PC-9 (cell line): Measurements from ENCODE around the gene DYSF. TPM values are rescaled to one million over a fixed set of nuclear protein-coding genes. Genes with fewer than 3 reads are reported as not detected.

Experiments
- BruUV-seq: library from RNA; stranded (reverse); fragments of 400-500 nt; replicated peaks from 2 replicates; lab custom pipeline; 2021; lab: Mats Ljungman, UMichigan
- CTCF ChIA-PET: fragments of 300-600 bp; sonication (Branson Sonifier 250); formaldehyde crosslinking; loops from one replicate; lab custom pipeline; 2022; ENCODE audit warnings: antibody characterized with exemption; lab: Charles Lee
- POLR2A ChIA-PET: fragments of 300-600 bp; sonication (Branson Sonifier 250); formaldehyde crosslinking; loops from one replicate; lab custom pipeline; 2022; ENCODE audit warnings: antibody characterized with exemption; ENCODE audit not compliant: unreplicated experiment; lab: Charles Lee
- DNase-seq, 2 experiments: peaks; one replicate each; pipeline versions ENCODE4 v3.0.0 to v3.0.0-alpha.2; 2015 to 2022; ENCODE audit warnings: mixed read lengths in 1 of 2
- H2AFZ ChIP-seq: fragments of 200-600 bp; sonication (generic); 2 replicates; pipeline ENCODE4 v1.8.1; 2017; ENCODE audit warnings: antibody characterized with exemption
- H3F3A ChIP-seq: fragments of 200-600 bp; sonication (generic); 2 replicates; pipeline ENCODE4 v1.8.1; 2017; ENCODE audit warnings: antibody characterized with exemption, mild to moderate bottlenecking, low read depth; ENCODE audit not compliant: insufficient read depth
- H3K27ac ChIP-seq: fragments of 200-600 bp; sonication (generic); 2 replicates; pipeline ENCODE4 v1.6.1; 2016; ENCODE audit warnings: mixed run types
- H3K27me3 ChIP-seq: fragments of 200-600 bp; sonication (generic); 2 replicates; pipeline ENCODE4 v1.6.1; 2016; ENCODE audit warnings: low read depth, mixed run types; ENCODE audit not compliant: insufficient read depth
- H3K36me3 ChIP-seq: fragments of 200-600 bp; sonication (generic); 2 replicates; pipeline ENCODE4 v1.6.1; 2016; ENCODE audit warnings: low read depth, mixed run types
- H3K4me1 ChIP-seq: fragments of 200-600 bp; sonication (generic); replicated peaks from 2 replicates; pipeline ENCODE4 v1.6.1; 2016; ENCODE audit warnings: mixed run types; ENCODE audit not compliant: insufficient read depth
- H3K4me2 ChIP-seq: fragments of 200-600 bp; sonication (generic); 2 replicates; pipeline ENCODE4 v1.6.1; 2017; ENCODE audit warnings: mixed run types
- H3K4me3 ChIP-seq: fragments of 200-600 bp; sonication (generic); 2 replicates; pipeline ENCODE4 v1.6.1; 2016; ENCODE audit warnings: mixed run types
- H3K79me2 ChIP-seq: fragments of 200-600 bp; sonication (generic); 2 replicates; pipeline ENCODE4 v1.6.1; 2017; ENCODE audit warnings: low read depth, mixed run types
- H3K9me2 ChIP-seq: fragments of 200-600 bp; sonication (generic); 2 replicates; pipeline ENCODE4 v1.8.1; 2017; ENCODE audit warnings: mild to moderate bottlenecking; ENCODE audit not compliant: insufficient read depth
- H3K9me3 ChIP-seq: fragments of 200-600 bp; sonication (generic); 2 replicates; pipeline ENCODE4 v1.8.1; 2016; ENCODE audit warnings: low read depth; ENCODE audit not compliant: insufficient read depth
- H4K20me1 ChIP-seq: fragments of 200-600 bp; sonication (generic); 2 replicates; pipeline ENCODE4 v1.8.1; 2017; ENCODE audit not compliant: insufficient read depth
- EZH2 ChIP-seq: fragments of 200-600 bp; sonication (generic); IDR thresholded peaks from 2 replicates; pipeline ENCODE4 v1.8.0; 2017; ENCODE audit warnings: antibody characterized with exemption, low read depth
- intact Hi-C: fragments of 100-400 bp; cut with micrococcal nuclease; formaldehyde crosslinking; loops from one replicate; pipeline ENCODE4 v1.10.0; 2022; ENCODE audit not compliant: unreplicated experiment
- total RNA-seq: library from RNA; stranded (reverse); gene quantifications from 2 replicates; pipeline ENCODE4 v1.2.3, GENCODE V29; 2021
- TF ChIP-seq, protein P1 (sequence below): fragments of 200-600 bp; sonication (generic); conservative IDR thresholded peaks from 2 replicates; pipeline ENCODE4 v1.6.1; 2017; ENCODE audit warnings: mixed run types, antibody characterized with exemption, mild to moderate bottlenecking, moderate library complexity

DYSF gene
- total RNA-seq, 1 experiment from 2014 or later, result 12.2 TPM

DNA sequence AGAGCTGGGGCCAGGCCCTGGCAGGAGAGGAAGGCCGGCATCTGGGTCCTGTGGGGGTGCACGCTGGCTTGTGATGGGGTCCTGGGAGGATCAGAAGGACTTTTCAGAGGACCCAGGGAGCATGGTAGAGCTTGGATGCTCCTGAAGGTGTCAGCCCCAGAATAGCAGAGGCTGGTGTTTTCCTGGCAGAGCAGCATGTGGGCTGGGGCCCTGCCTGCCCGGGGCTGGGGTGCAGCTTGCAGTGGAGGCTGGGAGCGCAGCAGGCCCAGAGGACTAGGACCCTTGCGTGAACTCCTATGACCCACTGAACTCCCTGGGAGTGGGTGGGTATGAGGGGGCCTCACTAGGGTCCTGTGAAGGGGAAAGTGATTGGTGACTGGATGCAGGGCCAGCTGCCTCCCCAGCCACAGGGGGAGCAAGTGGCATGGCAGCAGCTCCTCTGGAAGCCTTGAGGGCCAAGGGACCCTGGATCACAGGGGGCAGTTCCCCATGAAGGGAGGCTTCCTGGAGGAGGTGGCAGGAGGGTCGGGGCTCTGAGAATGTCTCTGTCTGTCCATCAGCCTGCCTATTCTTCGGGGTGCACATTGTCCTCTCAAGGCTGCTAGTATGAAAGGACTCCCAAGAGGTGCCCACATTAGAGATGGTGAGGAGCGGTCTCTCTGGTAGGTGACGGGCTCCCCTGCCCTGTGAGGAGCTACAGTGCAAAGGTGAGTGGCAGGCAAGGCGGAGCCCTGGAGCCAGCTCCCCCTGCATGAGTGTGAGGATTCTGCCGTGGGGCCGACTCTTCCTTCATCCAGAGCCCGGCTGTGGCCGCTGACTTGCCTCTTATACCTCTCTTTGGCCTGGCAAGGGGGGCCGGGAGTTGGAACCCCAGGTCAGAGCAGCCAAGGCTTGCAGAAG lies 249.0 kb downstream of the DYSF start:
- H3K27ac ChIP-seq, result no peak overlapping the region
- intact Hi-C loops, result no loop called here
- no TSS peak for BruUV-seq

DNA sequence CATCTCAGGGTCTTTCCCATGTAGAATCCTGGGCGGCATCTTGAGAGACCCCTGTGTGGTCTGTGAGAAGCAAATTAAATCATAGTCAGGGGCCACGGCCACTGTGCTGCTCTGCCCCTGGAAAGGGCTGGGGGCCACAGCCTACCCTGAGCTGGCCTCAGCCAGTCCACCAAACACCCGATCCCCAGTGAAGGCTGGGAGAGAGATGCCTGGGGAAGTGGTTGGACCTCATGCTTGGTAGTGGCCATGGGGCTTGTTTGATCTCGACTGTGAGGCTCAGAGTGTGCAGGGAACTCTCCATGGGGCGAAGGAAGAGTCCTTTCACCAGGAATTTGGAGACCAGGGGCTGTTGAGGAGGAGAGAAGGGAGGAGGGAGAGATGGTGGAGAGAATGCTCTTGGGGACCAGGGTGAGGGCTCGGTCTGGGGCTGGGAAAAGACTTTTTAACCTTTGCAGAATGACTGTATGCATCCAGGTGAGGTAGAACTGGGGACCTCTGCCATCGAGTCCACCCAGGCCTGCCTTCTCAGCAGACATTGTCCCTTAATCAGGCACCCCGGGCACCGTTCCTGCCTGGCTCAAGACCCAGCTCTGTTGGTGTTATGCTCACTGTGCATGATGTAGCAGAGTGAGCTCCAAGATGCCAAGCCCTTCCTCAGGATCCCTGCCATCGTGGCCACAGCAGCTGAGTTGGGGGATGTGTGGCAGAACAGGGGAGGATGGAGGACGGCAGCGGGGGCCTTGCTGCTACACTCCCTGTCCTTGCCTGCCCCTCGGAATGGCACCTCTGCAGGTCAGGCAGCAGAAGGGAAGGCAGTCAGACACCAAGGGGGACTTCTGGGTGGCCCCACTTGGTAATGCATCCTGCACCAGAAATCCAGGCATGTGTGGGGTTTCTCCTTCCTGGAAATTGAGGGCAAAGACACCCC lies 249.9 kb downstream of the DYSF start:
- Histone ChIP-seq H3K4me3 (no peak overlapping the region), H3F3A (no peaks in the 10 kb centered on the region), H3K4me1 (no peaks in the 10 kb centered on the region), H3K9me2 (no peaks in the 10 kb centered on the region), H3K79me2 (no peaks in the 10 kb centered on the region), H3K9me3 (no peaks in the 10 kb centered on the region), H4K20me1 (no peaks in the 10 kb centered on the region), H3K36me3 (no peaks in the 10 kb centered on the region), H3K27ac (no peak overlapping the region), H2AFZ (no peak overlapping the region), H3K4me2 (no peak overlapping the region), H3K27me3 (0 out of 2 replicates have a peak, but pooled peaks cover 5% of the 10 kb centered on the region)
- TF ChIP-seq, protein P1, sequence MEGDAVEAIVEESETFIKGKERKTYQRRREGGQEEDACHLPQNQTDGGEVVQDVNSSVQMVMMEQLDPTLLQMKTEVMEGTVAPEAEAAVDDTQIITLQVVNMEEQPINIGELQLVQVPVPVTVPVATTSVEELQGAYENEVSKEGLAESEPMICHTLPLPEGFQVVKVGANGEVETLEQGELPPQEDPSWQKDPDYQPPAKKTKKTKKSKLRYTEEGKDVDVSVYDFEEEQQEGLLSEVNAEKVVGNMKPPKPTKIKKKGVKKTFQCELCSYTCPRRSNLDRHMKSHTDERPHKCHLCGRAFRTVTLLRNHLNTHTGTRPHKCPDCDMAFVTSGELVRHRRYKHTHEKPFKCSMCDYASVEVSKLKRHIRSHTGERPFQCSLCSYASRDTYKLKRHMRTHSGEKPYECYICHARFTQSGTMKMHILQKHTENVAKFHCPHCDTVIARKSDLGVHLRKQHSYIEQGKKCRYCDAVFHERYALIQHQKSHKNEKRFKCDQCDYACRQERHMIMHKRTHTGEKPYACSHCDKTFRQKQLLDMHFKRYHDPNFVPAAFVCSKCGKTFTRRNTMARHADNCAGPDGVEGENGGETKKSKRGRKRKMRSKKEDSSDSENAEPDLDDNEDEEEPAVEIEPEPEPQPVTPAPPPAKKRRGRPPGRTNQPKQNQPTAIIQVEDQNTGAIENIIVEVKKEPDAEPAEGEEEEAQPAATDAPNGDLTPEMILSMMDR, result no peak
- no peak for TF ChIP-seq EZH2
- ChIA-PET CTCF (no interaction called here), POLR2A (no interaction called here)
- intact Hi-C loops, result no loop called here
- BruUV-seq, result no TSS peak
- DNase-seq, result no peak

More for the DNA sequence above, 249.0 kb downstream of the DYSF start:
- no peak for DNase-seq
- no peaks in the 10 kb centered on the region for H3K36me3 ChIP-seq
- no peak overlapping the region for H3K4me3 ChIP-seq
- H3K9me2 ChIP-seq, result no peaks in the 10 kb centered on the region
- H3K79me2 ChIP-seq, result no peaks in the 10 kb centered on the region
- H3K27me3 ChIP-seq, result 0 out of 2 replicates have a peak, but pooled peaks cover 5% of the 10 kb centered on the region
- 0 out of 2 replicates have a peak, but pooled peaks cover 5% of the 10 kb centered on the region for H3K4me1 ChIP-seq
- ChIA-PET CTCF (no interaction called here), POLR2A (no interaction called here)
- no peak overlapping the region for H2AFZ ChIP-seq
- no peaks in the 10 kb centered on the region for H3K9me3 ChIP-seq
- no peak overlapping the region for H3K4me2 ChIP-seq
- H4K20me1 ChIP-seq, result no peaks in the 10 kb centered on the region
- H3F3A ChIP-seq, result no peaks in the 10 kb centered on the region
- TF ChIP-seq, protein P1, result no peak
- no peak for TF ChIP-seq EZH2

DNA sequence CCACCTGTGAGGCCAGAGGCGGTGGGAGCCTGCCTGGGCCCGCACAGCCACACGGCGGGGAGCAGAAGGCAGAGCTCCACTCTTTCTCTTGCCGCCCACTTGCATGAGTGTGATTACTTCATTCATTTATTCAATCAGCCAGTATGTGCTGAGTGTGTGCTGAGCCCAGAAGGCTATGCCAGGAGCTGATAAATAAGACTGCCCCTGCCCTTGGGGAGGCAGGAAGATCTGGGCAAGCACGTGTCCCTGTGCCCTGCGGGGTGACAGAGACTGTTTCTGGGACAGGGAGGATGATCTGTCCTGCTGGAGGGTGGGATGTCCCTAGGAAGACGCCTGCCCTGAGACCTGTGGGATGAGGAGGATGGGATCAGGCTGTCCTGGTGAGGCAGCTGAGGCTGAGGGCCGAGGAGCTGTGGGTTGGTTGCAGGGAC lies 250.8 kb downstream of the DYSF start:
- TF ChIP-seq EZH2, result no peak
- TF ChIP-seq, protein P1, result no peak
- H4K20me1 ChIP-seq, result no peaks in the 10 kb centered on the region
- no peak for DNase-seq
- H3K27me3 ChIP-seq, result 0 out of 2 replicates have a peak, but pooled peaks cover 5% of the 10 kb centered on the region
- no peaks in the 10 kb centered on the region for H3K9me2 ChIP-seq
- H3F3A ChIP-seq, result no peaks in the 10 kb centered on the region
- POLR2A ChIA-PET, result no interaction called here
- no peak overlapping the region for H3K27ac ChIP-seq
- H3K79me2 ChIP-seq, result no peaks in the 10 kb centered on the region
- H3K9me3 ChIP-seq, result no peaks in the 10 kb centered on the region
- no peaks in the 10 kb centered on the region for H3K4me1 ChIP-seq
- CTCF ChIA-PET, result no interaction called here
- no peak overlapping the region for H3K4me3 ChIP-seq
- no peak overlapping the region for H2AFZ ChIP-seq
- intact Hi-C loops, result no loop called here
- no TSS peak for BruUV-seq
- H3K4me2 ChIP-seq, result no peak overlapping the region
- H3K36me3 ChIP-seq, result no peaks in the 10 kb centered on the region
